Fibroblast of villous mesenchyme (primary cell): ENCODE results near the gene GTF2A1. TPM values are rescaled to one million over a fixed set of nuclear protein-coding genes. Genes with fewer than 3 reads are reported as not detected.

Experiments used
- DNase-seq: peaks from one replicate; pipeline ENCODE4 v3.0.0-alpha.2; 2010; ENCODE audit warnings: low read depth
- H3K4me3 ChIP-seq: 2 replicates; pipeline ENCODE4 v1.5.1; 2011; ENCODE audit warnings: low read depth, mild to moderate bottlenecking, low read length
- total RNA-seq: library from RNA; depleted of rRNA; stranded (reverse); fragments of >200 nt; gene quantifications from 2 replicates; pipeline ENCODE4 v1.2.3, GENCODE V29; 2012
- TF ChIP-seq, protein P1 (sequence below): IDR thresholded peaks from 2 replicates; pipeline ENCODE4 v1.5.1; 2012; ENCODE audit warnings: low read depth, mild to moderate bottlenecking, low read length; ENCODE audit not compliant: insufficient read depth

GTF2A1 gene
- total RNA-seq, 1 donor, result 28.9 TPM

DNA sequence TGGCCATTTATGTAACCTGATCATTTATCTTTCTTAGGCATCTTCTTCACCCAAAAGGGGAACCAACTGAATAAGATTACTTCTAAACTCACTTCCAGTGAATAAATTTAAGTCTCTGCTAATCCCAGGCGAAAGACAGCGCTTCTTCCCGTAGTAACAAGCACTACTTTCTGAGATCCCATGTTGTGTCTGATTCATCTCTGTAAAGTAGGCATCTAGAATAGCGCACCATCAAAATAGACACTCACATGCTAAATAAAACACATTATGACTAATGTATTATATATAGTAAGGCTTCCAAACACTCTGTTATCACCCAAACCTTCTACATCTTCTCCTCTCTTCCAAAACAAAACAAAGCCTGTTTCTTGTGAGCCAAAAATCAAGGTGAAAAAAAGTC is 15.1 kb downstream of the GTF2A1 start:
- H3K4me3 ChIP-seq, result no peak overlapping the region
- DNase-seq, result no peak
- TF ChIP-seq, protein P1, sequence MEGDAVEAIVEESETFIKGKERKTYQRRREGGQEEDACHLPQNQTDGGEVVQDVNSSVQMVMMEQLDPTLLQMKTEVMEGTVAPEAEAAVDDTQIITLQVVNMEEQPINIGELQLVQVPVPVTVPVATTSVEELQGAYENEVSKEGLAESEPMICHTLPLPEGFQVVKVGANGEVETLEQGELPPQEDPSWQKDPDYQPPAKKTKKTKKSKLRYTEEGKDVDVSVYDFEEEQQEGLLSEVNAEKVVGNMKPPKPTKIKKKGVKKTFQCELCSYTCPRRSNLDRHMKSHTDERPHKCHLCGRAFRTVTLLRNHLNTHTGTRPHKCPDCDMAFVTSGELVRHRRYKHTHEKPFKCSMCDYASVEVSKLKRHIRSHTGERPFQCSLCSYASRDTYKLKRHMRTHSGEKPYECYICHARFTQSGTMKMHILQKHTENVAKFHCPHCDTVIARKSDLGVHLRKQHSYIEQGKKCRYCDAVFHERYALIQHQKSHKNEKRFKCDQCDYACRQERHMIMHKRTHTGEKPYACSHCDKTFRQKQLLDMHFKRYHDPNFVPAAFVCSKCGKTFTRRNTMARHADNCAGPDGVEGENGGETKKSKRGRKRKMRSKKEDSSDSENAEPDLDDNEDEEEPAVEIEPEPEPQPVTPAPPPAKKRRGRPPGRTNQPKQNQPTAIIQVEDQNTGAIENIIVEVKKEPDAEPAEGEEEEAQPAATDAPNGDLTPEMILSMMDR, result no peak

- no peak for DNase-seq
- no peak overlapping the region for H3K4me3 ChIP-seq
- TF ChIP-seq, protein P1, result no peak
Measured at GRCh38 chr14:81200054-81200453, 20.7 kb downstream of the GTF2A1 start.

GRCh38 chr14:81199084-81199483 is 21.7 kb downstream of the GTF2A1 start:
- H3K4me3 ChIP-seq, result no peak overlapping the region
- no peak for DNase-seq
- TF ChIP-seq, protein P1, result no peak

- DNase-seq, result no peak
Measured at GRCh38 chr14:81198651-81199050, 22.1 kb downstream of the GTF2A1 start.

GRCh38 chr14:81193924-81194633 is 26.7 kb downstream of the GTF2A1 start:
- no peak overlapping the region for H3K4me3 ChIP-seq
- TF ChIP-seq, protein P1, result no peak
- no peak for DNase-seq

More at GRCh38 chr14:81198651-81199050, 22.1 kb downstream of the GTF2A1 start:
- H3K4me3 ChIP-seq, result no peak overlapping the region
- TF ChIP-seq, protein P1, result no peak

GRCh38 chr14:81192594-81192993 is 28.2 kb downstream of the GTF2A1 start:
- TF ChIP-seq, protein P1, result no peak
- DNase-seq, result no peak
- no peak overlapping the region for H3K4me3 ChIP-seq
